ENCODE results near the gene IGF2R.

IGF2R gene

GRCh38 chr6:160035241-160035640, 66.4 kb downstream of the IGF2R start:
- no peaks in the 10 kb centered on the region for H3K9me3 ChIP-seq (ENCODE audit: control insufficient read depth, low read depth, low read length)
- no peak overlapping the region for H3K27ac ChIP-seq (ENCODE audit: low read length)
- H3K36me3 ChIP-seq (ENCODE audit: control insufficient read depth, low read depth, low read length) = peaks cover 61% of the 10 kb centered on the region
- no peak overlapping the region for H3K9ac ChIP-seq (ENCODE audit: low read length)
- H3K4me3 ChIP-seq (ENCODE audit: low read length) = no peak overlapping the region
- H3K27me3 ChIP-seq (ENCODE audit: control insufficient read depth, insufficient read depth, low read length) = no peaks in the 10 kb centered on the region
- no peaks in the 10 kb centered on the region for H3K4me1 ChIP-seq (ENCODE audit: control insufficient read depth, low read depth, low read length)

- H3K27me3 ChIP-seq (ENCODE audit: control insufficient read depth, insufficient read depth, low read length) = no peaks in the 10 kb centered on the region
- H3K9ac ChIP-seq (ENCODE audit: low read length) = no peak overlapping the region
- no peak overlapping the region for H3K4me3 ChIP-seq (ENCODE audit: low read length)
- H3K4me1 ChIP-seq (ENCODE audit: control insufficient read depth, low read depth, low read length) = no peaks in the 10 kb centered on the region
- peaks cover 60% of the 10 kb centered on the region for H3K36me3 ChIP-seq (ENCODE audit: control insufficient read depth, low read depth, low read length)
- no peak overlapping the region for H3K27ac ChIP-seq (ENCODE audit: low read length)
- no peaks in the 10 kb centered on the region for H3K9me3 ChIP-seq (ENCODE audit: control insufficient read depth, low read depth, low read length)
Measured at GRCh38 chr6:160035693-160036330, 66.9 kb downstream of the IGF2R start.

GRCh38 chr6:160036331-160036695, 67.4 kb downstream of the IGF2R start:
- Histone ChIP-seq H3K27ac (ENCODE audit: low read length) (no peak overlapping the region), H3K4me1 (ENCODE audit: control insufficient read depth, low read depth, low read length) (no peaks in the 10 kb centered on the region), H3K27me3 (ENCODE audit: control insufficient read depth, insufficient read depth, low read length) (no peaks in the 10 kb centered on the region), H3K9ac (ENCODE audit: low read length) (no peak overlapping the region), H3K4me3 (ENCODE audit: low read length) (no peak overlapping the region), H3K9me3 (ENCODE audit: control insufficient read depth, low read depth, low read length) (no peaks in the 10 kb centered on the region), H3K36me3 (ENCODE audit: control insufficient read depth, low read depth, low read length) (peaks cover 58% of the 10 kb centered on the region)

GRCh38 chr6:160036790-160037206, 67.9 kb downstream of the IGF2R start:
- Histone ChIP-seq H3K36me3 (ENCODE audit: control insufficient read depth, low read depth, low read length) (peaks cover 58% of the 10 kb centered on the region), H3K9ac (ENCODE audit: low read length) (no peak overlapping the region), H3K4me3 (ENCODE audit: low read length) (no peak overlapping the region), H3K4me1 (ENCODE audit: control insufficient read depth, low read depth, low read length) (no peaks in the 10 kb centered on the region), H3K27me3 (ENCODE audit: control insufficient read depth, insufficient read depth, low read length) (no peaks in the 10 kb centered on the region), H3K9me3 (ENCODE audit: control insufficient read depth, low read depth, low read length) (no peaks in the 10 kb centered on the region), H3K27ac (ENCODE audit: low read length) (no peak overlapping the region)

- H3K9ac ChIP-seq (ENCODE audit: low read length) = no peak overlapping the region
- no peaks in the 10 kb centered on the region for H3K9me3 ChIP-seq (ENCODE audit: control insufficient read depth, low read depth, low read length)
- no peak overlapping the region for H3K27ac ChIP-seq (ENCODE audit: low read length)
- no peak overlapping the region for H3K4me3 ChIP-seq (ENCODE audit: low read length)
- no peaks in the 10 kb centered on the region for H3K27me3 ChIP-seq (ENCODE audit: control insufficient read depth, insufficient read depth, low read length)
- no peaks in the 10 kb centered on the region for H3K4me1 ChIP-seq (ENCODE audit: control insufficient read depth, low read depth, low read length)
- H3K36me3 ChIP-seq (ENCODE audit: control insufficient read depth, low read depth, low read length) = peaks cover 59% of the 10 kb centered on the region
Measured at GRCh38 chr6:160038479-160038878, 69.6 kb downstream of the IGF2R start.

GRCh38 chr6:160039441-160039840, 70.6 kb downstream of the IGF2R start:
- no peaks in the 10 kb centered on the region for H3K4me1 ChIP-seq (ENCODE audit: control insufficient read depth, low read depth, low read length)
- no peaks in the 10 kb centered on the region for H3K27me3 ChIP-seq (ENCODE audit: control insufficient read depth, insufficient read depth, low read length)
- H3K27ac ChIP-seq (ENCODE audit: low read length) = no peak overlapping the region
- no peaks in the 10 kb centered on the region for H3K9me3 ChIP-seq (ENCODE audit: control insufficient read depth, low read depth, low read length)
- H3K9ac ChIP-seq (ENCODE audit: low read length) = no peak overlapping the region
- no peak overlapping the region for H3K4me3 ChIP-seq (ENCODE audit: low read length)
- peaks cover 59% of the 10 kb centered on the region for H3K36me3 ChIP-seq (ENCODE audit: control insufficient read depth, low read depth, low read length)

- Histone ChIP-seq H3K36me3 (ENCODE audit: control insufficient read depth, low read depth, low read length) (peaks cover 59% of the 10 kb centered on the region), H3K27ac (ENCODE audit: low read length) (no peak overlapping the region), H3K27me3 (ENCODE audit: control insufficient read depth, insufficient read depth, low read length) (no peaks in the 10 kb centered on the region), H3K9ac (ENCODE audit: low read length) (no peak overlapping the region), H3K4me3 (ENCODE audit: low read length) (no peak overlapping the region), H3K4me1 (ENCODE audit: control insufficient read depth, low read depth, low read length) (no peaks in the 10 kb centered on the region), H3K9me3 (ENCODE audit: control insufficient read depth, low read depth, low read length) (no peaks in the 10 kb centered on the region)
Measured at GRCh38 chr6:160040055-160040454, 71.2 kb downstream of the IGF2R start.

- Histone ChIP-seq H3K36me3 (ENCODE audit: control insufficient read depth, low read depth, low read length) (peaks cover 59% of the 10 kb centered on the region), H3K9ac (ENCODE audit: low read length) (no peak overlapping the region), H3K27ac (ENCODE audit: low read length) (no peak overlapping the region), H3K4me3 (ENCODE audit: low read length) (no peak overlapping the region), H3K9me3 (ENCODE audit: control insufficient read depth, low read depth, low read length) (no peaks in the 10 kb centered on the region), H3K27me3 (ENCODE audit: control insufficient read depth, insufficient read depth, low read length) (no peaks in the 10 kb centered on the region), H3K4me1 (ENCODE audit: control insufficient read depth, low read depth, low read length) (no peaks in the 10 kb centered on the region)
Measured at GRCh38 chr6:160040527-160041264, 71.8 kb downstream of the IGF2R start.

- H3K36me3 ChIP-seq (ENCODE audit: control insufficient read depth, low read depth, low read length) = peaks cover 61% of the 10 kb centered on the region
- no peaks in the 10 kb centered on the region for H3K27me3 ChIP-seq (ENCODE audit: control insufficient read depth, insufficient read depth, low read length)
- no peak overlapping the region for H3K9ac ChIP-seq (ENCODE audit: low read length)
- no peak overlapping the region for H3K27ac ChIP-seq (ENCODE audit: low read length)
- no peaks in the 10 kb centered on the region for H3K9me3 ChIP-seq (ENCODE audit: control insufficient read depth, low read depth, low read length)
- H3K4me1 ChIP-seq (ENCODE audit: control insufficient read depth, low read depth, low read length) = no peaks in the 10 kb centered on the region
- H3K4me3 ChIP-seq (ENCODE audit: low read length) = no peak overlapping the region
Measured at GRCh38 chr6:160041608-160042007, 72.7 kb downstream of the IGF2R start.

GRCh38 chr6:160042014-160042773, 73.3 kb downstream of the IGF2R start:
- Histone ChIP-seq H3K27me3 (ENCODE audit: control insufficient read depth, insufficient read depth, low read length) (no peaks in the 10 kb centered on the region), H3K36me3 (ENCODE audit: control insufficient read depth, low read depth, low read length) (peaks cover 66% of the 10 kb centered on the region), H3K4me3 (ENCODE audit: low read length) (no peak overlapping the region), H3K9ac (ENCODE audit: low read length) (no peak overlapping the region), H3K4me1 (ENCODE audit: control insufficient read depth, low read depth, low read length) (no peaks in the 10 kb centered on the region), H3K27ac (ENCODE audit: low read length) (no peak overlapping the region), H3K9me3 (ENCODE audit: control insufficient read depth, low read depth, low read length) (no peaks in the 10 kb centered on the region)

- Histone ChIP-seq H3K4me3 (ENCODE audit: low read length) (no peak overlapping the region), H3K9ac (ENCODE audit: low read length) (no peak overlapping the region), H3K9me3 (ENCODE audit: control insufficient read depth, low read depth, low read length) (no peaks in the 10 kb centered on the region), H3K27me3 (ENCODE audit: control insufficient read depth, insufficient read depth, low read length) (no peaks in the 10 kb centered on the region), H3K4me1 (ENCODE audit: control insufficient read depth, low read depth, low read length) (no peaks in the 10 kb centered on the region), H3K36me3 (ENCODE audit: control insufficient read depth, low read depth, low read length) (peaks cover 73% of the 10 kb centered on the region), H3K27ac (ENCODE audit: low read length) (no peak overlapping the region)
Measured at GRCh38 chr6:160042788-160043301, 74.0 kb downstream of the IGF2R start.

Measured in iPS-18a (cell line).